Left ventricle myocardium inferior (tissue), 1 donor: Measurements from ENCODE around the gene ACOX1. TPM values are rescaled to one million over a fixed set of nuclear protein-coding genes. Genes with fewer than 3 reads are reported as not detected.

Experiments used
- DNase-seq: peaks from one replicate; pipeline ENCODE4 v3.0.0-alpha.2; 2020
- H3K27ac ChIP-seq: fragments of 200-600 bp; replicated peaks from 2 replicates; pipeline ENCODE4 v1.8.0; 2021
- H3K27me3 ChIP-seq: fragments of 200-600 bp; 2 replicates; pipeline ENCODE4 v1.8.0; 2021; ENCODE audit warnings: low read depth
- H3K36me3 ChIP-seq: fragments of 200-600 bp; 2 replicates; pipeline ENCODE4 v1.8.0; 2021
- H3K4me1 ChIP-seq: fragments of 200-600 bp; 2 replicates; pipeline ENCODE4 v1.8.0; 2021
- H3K4me3 ChIP-seq: fragments of 200-600 bp; 2 replicates; pipeline ENCODE4 v1.8.0; 2021; ENCODE audit warnings: mild to moderate bottlenecking, moderate library complexity
- H3K9me3 ChIP-seq: fragments of 200-600 bp; replicated peaks from 2 replicates; pipeline ENCODE4 v1.8.0; 2021
- intact Hi-C: fragments of 100-400 bp; cut with micrococcal nuclease; formaldehyde crosslinking; loops from one replicate; pipeline ENCODE4 v1.11.0; 2022
- total RNA-seq: library from RNA; stranded (reverse); fragmentation: NEBNext Ultra II Directional; extraction: Animal tissue kit (Norgen Biotek cat#: 25700); gene quantifications from one replicate; pipeline ENCODE4 v1.2.1, GENCODE V29; 2021
- TF ChIP-seq, protein P1 (sequence below): fragments of 200-600 bp; IDR thresholded peaks from 2 replicates; pipeline ENCODE4 v1.8.0; 2021; ENCODE audit warnings: antibody characterized with exemption, mild to moderate bottlenecking, borderline replicate concordance
- donor health status: DM: no; HTN: yes; CAD: no; lungs with severe emphysema.

ACOX1 gene
- total RNA-seq, 1 donor from 2014 or later: 76.4 TPM

DNA sequence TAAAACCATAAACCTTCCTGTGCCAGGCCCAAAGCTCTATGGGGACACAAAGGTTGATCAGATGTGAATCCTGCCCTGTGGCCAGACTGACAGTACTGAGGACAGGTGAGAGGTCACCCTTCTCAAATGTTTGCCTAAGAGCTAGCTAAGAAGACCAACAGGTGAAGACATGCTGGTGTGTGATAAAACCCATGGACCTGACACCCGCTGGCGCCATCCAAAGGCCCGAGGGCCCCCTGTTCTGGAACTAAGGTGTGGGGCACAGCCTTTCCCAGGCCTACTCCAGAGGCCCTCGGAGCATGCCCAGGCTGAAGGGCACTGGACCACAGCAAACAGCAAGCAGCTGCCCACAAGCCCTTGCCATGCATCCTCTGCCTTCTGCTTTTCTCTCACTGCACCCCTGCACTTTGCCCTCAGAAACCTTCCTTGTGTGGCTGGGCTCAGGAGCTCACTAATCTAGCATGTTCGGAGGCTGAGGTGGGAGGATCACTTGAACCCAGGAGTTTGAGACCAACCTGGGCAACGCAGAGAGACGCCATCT is 16.5 kb upstream of the ACOX1 start:
- peaks cover 12% of the 10 kb centered on the region for H3K4me1 ChIP-seq
- intact Hi-C loops: no loop called here
- DNase-seq: no peak
- H3K9me3 ChIP-seq: no peaks in the 10 kb centered on the region
- H3K36me3 ChIP-seq: peaks cover 37% of the 10 kb centered on the region
- no peak overlapping the region for H3K4me3 ChIP-seq
- TF ChIP-seq, protein P1, sequence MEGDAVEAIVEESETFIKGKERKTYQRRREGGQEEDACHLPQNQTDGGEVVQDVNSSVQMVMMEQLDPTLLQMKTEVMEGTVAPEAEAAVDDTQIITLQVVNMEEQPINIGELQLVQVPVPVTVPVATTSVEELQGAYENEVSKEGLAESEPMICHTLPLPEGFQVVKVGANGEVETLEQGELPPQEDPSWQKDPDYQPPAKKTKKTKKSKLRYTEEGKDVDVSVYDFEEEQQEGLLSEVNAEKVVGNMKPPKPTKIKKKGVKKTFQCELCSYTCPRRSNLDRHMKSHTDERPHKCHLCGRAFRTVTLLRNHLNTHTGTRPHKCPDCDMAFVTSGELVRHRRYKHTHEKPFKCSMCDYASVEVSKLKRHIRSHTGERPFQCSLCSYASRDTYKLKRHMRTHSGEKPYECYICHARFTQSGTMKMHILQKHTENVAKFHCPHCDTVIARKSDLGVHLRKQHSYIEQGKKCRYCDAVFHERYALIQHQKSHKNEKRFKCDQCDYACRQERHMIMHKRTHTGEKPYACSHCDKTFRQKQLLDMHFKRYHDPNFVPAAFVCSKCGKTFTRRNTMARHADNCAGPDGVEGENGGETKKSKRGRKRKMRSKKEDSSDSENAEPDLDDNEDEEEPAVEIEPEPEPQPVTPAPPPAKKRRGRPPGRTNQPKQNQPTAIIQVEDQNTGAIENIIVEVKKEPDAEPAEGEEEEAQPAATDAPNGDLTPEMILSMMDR: no peak
- H3K27me3 ChIP-seq: no peaks in the 10 kb centered on the region
- no peak overlapping the region for H3K27ac ChIP-seq

DNA sequence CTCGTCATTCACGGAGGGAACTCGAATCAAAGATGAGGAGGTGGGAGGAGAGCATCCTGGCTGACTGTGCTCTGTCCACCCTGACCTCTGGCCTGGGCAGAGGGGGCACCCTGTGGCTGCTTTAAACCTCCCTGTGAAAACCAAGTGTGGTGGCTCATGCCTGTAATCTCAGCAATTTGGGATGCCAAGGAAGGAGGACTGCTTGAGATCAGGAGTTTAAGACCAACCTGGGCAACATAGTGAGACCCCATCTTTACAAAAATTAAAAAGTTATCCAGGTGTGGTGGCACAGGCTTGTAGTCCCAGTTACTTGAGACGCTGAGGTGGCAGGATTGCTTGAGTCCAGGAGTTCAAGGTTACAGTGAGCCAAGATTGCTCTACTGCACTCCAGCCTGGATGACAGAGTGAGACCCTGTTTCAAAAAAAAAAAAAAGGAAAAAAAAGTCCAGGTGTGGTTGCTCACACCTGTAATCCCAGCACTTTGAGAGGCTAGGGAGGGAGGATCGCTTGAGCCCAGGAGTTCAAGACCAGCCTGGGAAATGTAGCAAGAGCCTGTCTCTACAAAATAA is 15.9 kb upstream of the ACOX1 start:
- intact Hi-C loops: no loop called here
- TF ChIP-seq, protein P1: no peak
- no peak overlapping the region for H3K4me3 ChIP-seq
- H3K27ac ChIP-seq: no peak overlapping the region
- DNase-seq: no peak
- H3K36me3 ChIP-seq: peaks cover 37% of the 10 kb centered on the region
- H3K9me3 ChIP-seq: no peaks in the 10 kb centered on the region
- no peaks in the 10 kb centered on the region for H3K27me3 ChIP-seq
- H3K4me1 ChIP-seq: peaks cover 12% of the 10 kb centered on the region

GRCh38 chr17:75991396-75991795 is 12.4 kb upstream of the ACOX1 start:
- H3K9me3 ChIP-seq: no peaks in the 10 kb centered on the region
- intact Hi-C loops: no loop called here
- no peaks in the 10 kb centered on the region for H3K4me1 ChIP-seq
- H3K27me3 ChIP-seq: no peaks in the 10 kb centered on the region
- H3K36me3 ChIP-seq: peaks cover 45% of the 10 kb centered on the region
- no peak overlapping the region for H3K4me3 ChIP-seq
- H3K27ac ChIP-seq: no peak overlapping the region
- DNase-seq: no peak
- TF ChIP-seq, protein P1: no peak

DNA sequence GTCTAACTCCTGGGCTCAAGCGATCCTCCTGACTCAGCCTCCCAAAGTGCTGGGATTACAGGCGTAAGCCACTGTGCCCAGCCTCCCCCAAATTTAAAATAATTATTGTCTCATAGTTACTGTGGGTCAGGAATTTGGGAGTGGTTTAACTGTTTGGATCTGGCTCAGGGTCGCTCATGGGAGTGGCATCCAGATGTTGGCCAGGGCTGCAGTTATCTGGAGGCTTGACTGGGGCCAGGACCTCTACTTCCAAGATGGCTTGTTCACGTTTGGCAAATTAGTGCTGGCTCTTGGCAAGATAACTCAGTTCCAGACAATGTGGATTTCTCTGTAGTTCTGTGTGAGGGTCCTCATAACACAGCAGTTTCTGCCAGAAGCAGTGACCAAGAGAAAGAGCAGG is 8.1 kb upstream of the ACOX1 start:
- Histone ChIP-seq H3K27ac (no peak overlapping the region), H3K36me3 (peaks cover 23% of the 10 kb centered on the region), H3K4me1 (peaks cover 9% of the 10 kb centered on the region), H3K4me3 (no peak overlapping the region), H3K27me3 (no peaks in the 10 kb centered on the region), H3K9me3 (no peaks in the 10 kb centered on the region)
- no peak for DNase-seq
- intact Hi-C loops: no loop called here
- TF ChIP-seq, protein P1: no peak

GRCh38 chr17:75985986-75986385 is 7.0 kb upstream of the ACOX1 start:
- TF ChIP-seq, protein P1: no peak
- DNase-seq: no peak
- no peaks in the 10 kb centered on the region for H3K9me3 ChIP-seq
- peaks cover 12% of the 10 kb centered on the region for H3K36me3 ChIP-seq
- H3K27me3 ChIP-seq: no peaks in the 10 kb centered on the region
- peaks cover 17% of the 10 kb centered on the region for H3K4me1 ChIP-seq
- H3K4me3 ChIP-seq: no peak overlapping the region
- H3K27ac ChIP-seq: no peak overlapping the region
- intact Hi-C loops: no loop called here
